ENCODE data around the gene LIME1.

Gene LIME1

DNA sequence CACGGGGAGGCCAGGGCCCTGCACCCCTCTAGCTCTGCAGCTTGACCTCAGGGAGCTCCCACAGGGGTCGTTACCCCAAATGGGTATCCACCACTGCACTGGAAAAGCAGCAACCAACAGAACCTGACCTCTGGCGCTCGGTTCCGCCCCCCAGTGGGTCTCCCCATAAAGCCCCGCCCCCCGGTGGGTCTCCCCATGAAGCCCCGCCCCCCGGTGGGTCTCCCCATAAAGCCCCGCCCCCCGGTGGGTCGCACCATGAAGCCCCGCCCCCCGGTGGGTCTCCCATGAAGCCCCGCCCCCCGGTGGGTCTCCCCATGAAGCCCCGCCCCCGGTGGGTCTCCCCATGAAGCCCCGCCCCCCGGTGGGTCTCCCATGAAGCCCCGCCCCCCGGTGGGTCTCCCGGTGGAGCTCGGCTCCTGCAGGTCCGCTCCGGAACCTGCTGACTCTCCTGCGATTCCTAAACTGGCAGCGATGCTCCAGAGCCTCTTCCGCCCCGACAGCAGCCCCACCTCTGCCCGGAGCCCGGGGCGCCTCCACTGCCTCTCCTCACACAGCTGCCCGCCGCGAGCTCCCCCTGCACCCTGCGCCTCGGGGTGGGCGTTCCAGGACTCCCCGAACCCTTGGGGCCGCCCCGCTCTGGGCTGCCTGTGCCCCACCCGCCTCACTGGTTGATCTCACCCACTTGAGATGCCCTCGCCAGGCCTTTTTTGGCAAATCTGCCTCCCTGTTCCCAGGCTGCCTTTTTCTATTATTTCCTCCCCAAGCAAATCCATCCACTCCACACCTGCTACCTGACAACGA, 15.2 kb downstream of the LIME1 start:
- no peak for DNase-seq

GRCh38 chr20:63752411-63753101, 16.1 kb downstream of the LIME1 start:
- no peak for DNase-seq

- no peak for DNase-seq
Observed at GRCh38 chr20:63753381-63753780, 16.9 kb downstream of the LIME1 start.

GRCh38 chr20:63754008-63754407, 17.5 kb downstream of the LIME1 start:
- DNase-seq, result no peak

GRCh38 chr20:63755933-63756647, 19.6 kb downstream of the LIME1 start:
- DNase-seq, result no peak

GRCh38 chr20:63756648-63756991, 20.2 kb downstream of the LIME1 start:
- no peak for DNase-seq

GRCh38 chr20:63758152-63758551, 21.7 kb downstream of the LIME1 start:
- DNase-seq, result no peak

DNA sequence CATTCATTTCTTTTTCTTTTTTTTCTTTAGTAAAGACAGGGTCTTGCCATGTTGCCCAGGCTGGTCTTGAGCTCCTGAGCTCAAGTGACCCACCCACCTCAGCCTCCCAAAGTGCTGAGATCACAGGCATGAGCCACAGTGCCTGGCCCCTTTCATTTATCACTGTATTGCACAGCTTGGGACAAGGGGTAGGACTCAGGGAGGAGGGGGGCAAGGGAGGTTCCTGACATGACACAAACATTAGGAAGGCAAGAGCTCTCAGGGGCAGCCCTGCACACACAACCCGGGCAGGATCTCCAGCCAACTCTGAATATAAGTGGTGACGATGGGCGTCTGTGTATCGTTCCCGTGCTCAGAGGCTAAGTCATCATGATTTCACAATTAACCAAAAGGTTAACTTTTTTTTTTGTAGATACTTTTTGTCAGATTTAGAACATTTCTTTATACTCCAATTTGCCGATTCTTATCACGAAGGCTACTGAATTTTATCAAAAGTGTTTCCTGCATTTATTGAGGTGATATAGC, 23.0 kb downstream of the LIME1 start:
- DNase-seq, result no peak

DNA sequence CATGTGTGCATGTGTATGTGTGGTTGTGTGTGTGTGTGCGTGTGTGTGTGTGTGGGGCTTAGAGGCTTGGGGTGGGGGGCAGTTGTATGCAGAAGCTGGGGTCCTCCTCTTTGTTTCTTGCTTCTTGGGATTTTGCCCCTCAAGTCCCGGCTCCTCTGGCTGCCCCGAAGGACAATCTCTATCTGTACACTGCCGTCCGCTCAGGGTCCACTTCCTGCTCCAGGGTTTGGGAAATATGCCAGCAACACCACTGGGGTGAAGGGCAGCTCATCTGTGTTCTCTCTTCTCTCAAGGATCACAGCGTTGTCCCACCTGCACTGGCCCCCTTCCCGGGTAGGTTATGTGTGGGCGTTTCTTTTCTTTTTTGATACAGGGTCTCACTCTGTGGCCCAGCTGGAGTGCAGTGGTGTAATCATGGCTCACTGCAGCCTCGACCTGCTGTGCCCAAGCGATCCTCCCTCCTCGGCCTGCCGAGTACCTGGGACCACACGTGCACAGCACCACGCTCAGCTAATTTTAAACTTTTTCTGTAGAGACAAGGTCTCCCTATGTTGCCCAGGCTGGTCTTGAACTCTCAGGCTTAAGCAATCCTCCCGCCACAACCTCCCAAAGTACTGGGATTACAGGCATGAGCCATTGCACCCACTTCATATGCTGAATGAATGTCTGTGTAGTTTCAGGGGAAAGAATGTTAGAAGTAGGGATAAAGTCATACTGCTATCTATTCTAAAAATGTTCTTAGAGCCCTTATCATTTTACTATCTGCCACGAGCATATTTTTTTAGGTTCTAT, 28.8 kb downstream of the LIME1 start:
- no peak for DNase-seq

DNA sequence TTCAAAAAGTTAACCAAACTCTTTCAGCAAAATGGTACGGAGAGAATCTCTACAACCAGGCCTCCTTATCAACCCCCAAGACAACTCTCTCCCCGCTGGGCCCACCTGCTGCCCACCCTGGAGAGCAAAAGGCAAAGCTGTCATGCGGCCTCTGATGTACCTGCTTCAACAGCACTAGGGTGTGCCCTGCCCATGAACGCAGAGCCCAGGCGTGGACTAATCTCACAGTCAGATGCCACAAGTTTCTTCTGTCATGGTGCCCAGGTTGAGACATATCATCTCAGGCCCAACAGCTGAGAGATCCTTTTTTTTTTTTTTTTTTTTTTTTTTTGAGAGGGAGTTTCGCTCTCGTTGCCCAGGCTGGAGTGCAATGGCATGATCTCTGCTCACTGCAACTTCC, 29.4 kb downstream of the LIME1 start:
- no peak for DNase-seq

- no peak for DNase-seq
Observed at GRCh38 chr20:63766695-63767426, 30.4 kb downstream of the LIME1 start.

DNA sequence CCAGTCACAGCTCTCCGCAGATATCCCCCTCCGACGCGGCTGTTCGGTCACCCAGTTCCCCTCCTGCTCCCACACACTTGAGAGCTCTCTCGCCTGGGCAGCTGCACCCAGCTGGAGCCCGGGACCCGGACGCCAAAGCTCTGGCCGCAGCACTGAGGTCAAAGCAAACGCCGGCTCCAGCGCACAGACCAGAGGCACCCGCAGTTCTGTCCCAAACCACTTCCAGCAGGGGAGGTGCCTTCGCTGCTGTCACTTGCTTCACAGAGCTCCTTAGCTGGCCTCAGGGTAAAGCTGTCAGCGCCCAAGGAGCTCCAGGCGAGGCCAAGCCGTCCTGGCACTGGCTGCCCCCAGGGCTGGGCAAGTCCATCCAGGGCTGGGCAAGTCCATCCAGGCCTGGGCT, 31.0 kb downstream of the LIME1 start:
- DNase-seq, result no peak

- DNase-seq, result no peak
Observed at GRCh38 chr20:63767886-63768285, 31.4 kb downstream of the LIME1 start.

DNA sequence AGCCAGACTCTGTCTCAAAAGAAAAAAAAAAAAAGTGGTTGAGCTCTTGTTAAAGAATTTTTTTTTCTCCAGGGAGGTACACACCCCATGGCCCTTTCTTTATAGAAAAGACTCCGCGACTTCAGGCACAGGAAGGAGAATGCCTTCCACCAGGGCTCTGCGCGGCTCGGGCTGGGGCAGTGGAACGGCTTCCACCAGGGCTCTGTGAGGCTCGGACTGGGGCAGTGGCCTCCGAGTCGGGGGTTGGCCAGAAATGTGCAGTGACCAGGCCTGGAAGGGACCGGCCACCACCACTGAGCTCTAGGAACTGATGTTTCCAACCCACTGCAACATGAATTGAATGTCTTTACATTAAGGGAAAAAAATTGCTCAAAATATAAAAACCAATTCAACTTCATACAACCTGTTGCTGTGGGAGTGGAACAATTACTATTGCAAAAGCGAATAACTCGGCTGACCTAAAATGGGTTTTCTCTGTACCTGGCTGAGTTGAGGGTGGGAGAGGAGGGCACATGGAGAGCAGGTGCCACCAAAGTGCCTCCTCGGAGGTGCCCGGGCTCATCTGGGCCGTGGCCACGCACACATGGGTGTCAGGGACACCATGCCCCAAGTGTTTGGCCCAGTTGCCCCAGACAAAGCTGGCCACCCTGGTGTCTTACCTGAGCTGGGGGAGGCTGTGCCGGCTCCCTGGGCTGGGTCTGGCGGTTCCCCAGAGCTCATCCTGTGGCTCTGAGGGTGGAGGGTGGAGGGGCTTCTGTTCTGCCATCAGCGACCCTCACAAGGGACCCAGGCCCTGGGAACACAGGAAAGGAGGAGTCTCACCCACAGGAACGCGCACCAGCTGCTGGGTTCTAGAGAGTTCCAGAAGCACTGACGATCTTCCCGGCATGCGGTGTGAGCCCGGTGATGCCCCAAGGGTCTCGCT, 32.4 kb downstream of the LIME1 start:
- DNase-seq, result no peak

DNA sequence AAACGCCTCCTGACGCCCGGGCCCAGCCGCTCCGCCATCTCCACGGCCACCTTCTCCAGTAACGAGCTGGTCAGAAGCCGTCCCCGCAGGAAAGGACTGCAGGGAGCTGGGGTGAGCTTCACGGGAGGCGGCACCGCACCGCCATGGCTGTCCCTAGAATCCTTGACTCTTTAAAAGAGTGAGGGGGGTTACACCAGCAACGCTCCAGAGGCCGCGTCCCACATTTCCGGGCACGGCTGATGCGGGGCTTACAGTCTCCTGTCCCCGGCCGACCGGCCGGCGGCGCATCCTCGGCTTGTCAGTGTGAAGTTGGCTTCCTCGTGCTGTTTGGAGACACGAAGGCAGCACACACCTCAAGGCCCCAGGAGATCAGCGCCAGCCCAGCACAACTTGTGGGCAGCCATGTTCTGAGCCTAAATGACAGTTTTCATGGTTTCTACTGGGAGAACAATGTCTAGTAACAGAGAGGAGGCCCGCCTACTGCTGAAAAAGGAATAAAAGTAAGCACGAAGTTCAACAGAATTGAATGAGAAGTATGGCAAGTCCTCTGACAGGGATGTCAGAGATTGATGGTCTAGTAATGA, 33.5 kb downstream of the LIME1 start:
- no peak for DNase-seq

- no peak for DNase-seq
Observed at GRCh38 chr20:63771046-63771707, 34.7 kb downstream of the LIME1 start.

DNA sequence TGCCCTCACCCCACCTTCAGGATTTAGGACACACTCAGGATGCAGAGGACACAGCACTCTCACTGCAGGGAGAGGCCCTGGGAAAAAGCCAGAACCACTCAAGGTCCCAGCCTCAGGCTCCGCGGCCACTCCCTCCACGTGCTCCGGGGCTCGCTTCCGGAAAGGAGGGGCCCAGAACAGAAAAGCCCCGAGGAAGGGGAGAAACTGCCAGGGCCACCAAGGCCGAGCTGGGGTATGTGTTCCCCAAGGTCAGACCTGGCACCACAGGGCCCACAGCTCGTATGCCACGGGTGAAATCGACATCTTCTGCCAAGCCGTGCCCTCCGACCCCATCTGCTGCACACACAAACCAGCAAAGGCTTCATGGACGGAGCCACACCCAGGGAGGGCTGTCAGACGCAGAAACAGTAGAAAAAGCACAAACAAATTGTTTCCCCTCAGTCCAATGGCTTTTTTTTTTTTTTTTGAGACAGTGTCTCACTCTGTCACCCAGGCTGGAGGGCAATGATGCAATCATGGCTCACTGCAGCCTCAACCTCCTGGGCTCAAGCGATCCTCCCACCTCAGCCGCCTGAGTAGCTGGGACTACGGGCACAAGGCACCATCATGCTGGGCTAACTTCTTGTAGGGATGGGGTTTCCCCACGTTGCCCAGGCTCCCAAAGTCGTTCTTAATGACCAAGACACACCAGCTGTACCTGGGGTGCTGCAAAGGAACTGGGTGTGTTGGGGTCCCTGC, 36.5 kb downstream of the LIME1 start:
- no peak for DNase-seq

GRCh38 chr20:63773571-63774241, 37.2 kb downstream of the LIME1 start:
- DNase-seq, result no peak

- no peak for DNase-seq
Observed at GRCh38 chr20:63774306-63774705, 37.8 kb downstream of the LIME1 start.
